Activated CD8-positive, alpha-beta memory T cell treated with anti-CD3 and anti-CD28 coated beads, Interleukin-2, amount 50 U/mL, for 4 hours (primary cell): ENCODE data around the gene OR56A4.
"Not testable (repeated sequence)": the region's sequence is repeated elsewhere in the genome, so short reads cannot be mapped to it uniquely, and the experiment has no call there.

ENCODE experiments used
- DNase-seq: peaks from one replicate; pipeline ENCODE4 v3.0.0-alpha.2; 2020

The OR56A4 gene

DNA sequence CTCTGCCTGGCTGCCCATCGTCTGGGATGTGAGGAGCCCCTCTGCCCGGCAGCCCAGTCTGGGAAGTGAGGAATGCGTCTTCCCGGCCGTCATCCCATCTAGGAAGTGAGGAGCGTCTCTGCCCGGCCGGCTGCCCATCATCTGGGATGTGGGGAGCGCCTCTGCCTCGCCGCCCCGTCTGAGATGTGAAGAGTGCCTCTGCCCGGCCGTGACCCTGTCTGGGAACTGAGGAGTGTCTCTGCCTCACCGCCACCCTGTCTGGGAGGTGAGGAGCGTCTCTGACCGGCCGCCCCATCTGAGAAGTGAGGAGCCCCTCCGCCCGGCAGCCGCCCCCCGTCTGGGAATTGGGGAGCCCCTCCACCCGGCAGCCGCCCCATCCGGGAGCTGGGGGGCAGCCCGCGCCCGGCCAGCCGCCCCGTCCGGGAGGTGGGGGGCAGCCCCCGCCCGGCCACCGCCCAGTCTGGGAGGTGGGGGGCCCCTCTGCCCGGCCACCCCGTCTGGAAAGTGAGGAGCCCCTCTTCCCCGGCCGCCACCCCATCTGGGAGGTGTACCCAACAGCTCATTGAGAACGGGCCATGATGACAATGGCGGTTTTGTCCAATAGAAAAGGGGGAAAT is 45.9 kb downstream of the OR56A4 start:
- not testable (repeated sequence) for DNase-seq

DNA sequence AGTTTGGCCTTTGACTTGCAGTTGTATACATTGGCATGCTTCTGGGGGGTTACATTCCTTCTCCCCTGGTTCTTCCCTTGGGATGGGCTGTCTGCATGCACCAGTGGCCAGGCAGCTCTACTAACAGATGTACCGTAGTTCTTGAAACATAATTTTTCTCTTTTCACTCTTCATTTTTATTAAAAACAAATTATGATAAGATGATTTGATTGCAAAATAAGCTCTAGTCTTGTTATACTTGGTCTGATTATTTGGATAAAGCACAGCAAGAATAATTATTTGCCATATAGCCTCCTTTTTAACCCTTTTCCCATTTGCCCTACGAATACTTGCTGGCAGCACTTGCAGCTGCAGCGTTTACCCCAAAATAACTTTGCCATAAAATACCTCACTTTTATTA is 51.2 kb downstream of the OR56A4 start:
- no peak for DNase-seq
